Colon (tissue), 2 donors: Measurements from ENCODE around the gene GAK.

Experiments used
- FAIRE-seq: peaks from 2 replicates; lab custom pipeline; 2012; peaks lifted over from hg19 to GRCh38; lab: Jason Lieb, UNC
- donor health status: control.
- donor health status: control.

The GAK gene

DNA sequence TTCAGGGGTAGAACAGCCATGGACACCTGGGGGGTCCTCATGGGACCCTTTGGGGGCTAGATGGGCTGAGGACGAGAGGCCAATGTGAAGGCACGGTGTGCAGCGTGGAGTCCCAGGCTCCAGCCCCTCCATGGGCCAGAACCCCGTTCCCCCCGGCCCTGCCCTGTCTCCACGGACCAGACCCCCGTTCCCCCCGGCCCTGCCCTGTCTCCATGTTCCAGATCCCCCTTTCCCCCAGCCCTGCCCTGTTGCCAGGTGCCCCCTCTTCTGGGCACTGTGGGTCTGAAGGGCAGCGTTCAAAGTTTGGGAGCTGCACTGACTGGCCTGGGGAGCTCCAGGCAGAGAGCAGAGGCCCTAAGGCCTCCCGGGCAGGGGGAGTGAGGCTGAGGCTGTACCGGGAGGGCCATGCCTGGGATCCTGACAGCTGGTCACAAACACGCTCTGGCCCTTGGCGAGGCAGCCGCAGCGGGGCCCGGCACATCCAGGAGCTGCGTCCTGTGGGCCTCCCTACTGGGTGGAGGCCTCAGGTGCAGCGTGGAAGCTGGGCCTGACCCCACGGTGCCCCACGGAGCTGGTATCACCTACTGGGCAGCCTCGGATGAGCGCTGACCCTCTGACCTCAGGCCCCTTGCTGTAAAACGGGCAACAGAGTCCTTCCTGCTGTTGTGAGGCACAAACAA lies 32.4 kb upstream of the GAK start:
- FAIRE-seq = no peak

DNA sequence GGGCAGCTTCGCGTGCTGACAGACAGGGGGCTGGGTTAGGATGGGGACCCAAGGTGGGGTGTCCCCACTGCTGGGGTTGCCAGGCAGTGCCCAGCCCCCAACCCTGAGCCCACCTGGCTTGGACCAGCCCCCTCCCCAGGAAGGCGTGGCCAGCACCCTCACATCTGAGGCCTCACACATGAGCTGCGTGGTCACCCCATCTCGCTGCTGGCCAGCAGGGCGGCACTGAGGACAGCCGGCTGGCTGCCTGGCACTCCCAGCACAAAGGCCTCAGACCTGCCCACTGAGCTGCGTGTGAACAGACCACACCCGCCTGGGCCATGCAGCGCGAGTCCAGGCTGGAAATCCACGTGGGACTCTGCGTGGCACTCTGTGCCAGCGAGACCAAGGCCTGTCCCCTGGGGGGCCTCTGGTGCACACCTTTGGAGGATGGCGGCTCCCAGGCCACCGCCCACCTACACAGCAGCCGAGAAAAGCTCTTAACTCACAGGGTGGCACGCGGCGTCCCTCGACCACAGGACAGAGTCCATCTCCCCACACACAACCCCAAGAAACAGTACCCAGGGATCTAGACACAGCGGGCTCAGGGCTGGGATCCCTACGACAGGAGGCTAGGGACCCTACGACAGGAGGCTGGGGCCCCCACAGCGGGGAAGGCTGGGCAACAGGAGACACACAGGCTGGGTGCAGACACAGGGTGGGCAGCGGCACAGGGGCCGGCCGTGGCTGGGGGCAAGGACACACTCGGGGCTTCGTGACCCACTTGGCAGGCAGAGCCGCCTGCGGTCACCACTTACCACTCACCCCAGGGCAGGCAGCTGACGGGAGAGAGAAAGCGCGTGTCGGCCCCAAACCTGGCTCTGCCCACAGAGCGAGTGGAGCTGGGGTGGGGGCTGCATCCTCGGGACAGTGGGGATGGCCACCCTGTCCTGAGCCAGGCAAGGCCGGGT lies 31.4 kb upstream of the GAK start:
- FAIRE-seq = no peak

DNA sequence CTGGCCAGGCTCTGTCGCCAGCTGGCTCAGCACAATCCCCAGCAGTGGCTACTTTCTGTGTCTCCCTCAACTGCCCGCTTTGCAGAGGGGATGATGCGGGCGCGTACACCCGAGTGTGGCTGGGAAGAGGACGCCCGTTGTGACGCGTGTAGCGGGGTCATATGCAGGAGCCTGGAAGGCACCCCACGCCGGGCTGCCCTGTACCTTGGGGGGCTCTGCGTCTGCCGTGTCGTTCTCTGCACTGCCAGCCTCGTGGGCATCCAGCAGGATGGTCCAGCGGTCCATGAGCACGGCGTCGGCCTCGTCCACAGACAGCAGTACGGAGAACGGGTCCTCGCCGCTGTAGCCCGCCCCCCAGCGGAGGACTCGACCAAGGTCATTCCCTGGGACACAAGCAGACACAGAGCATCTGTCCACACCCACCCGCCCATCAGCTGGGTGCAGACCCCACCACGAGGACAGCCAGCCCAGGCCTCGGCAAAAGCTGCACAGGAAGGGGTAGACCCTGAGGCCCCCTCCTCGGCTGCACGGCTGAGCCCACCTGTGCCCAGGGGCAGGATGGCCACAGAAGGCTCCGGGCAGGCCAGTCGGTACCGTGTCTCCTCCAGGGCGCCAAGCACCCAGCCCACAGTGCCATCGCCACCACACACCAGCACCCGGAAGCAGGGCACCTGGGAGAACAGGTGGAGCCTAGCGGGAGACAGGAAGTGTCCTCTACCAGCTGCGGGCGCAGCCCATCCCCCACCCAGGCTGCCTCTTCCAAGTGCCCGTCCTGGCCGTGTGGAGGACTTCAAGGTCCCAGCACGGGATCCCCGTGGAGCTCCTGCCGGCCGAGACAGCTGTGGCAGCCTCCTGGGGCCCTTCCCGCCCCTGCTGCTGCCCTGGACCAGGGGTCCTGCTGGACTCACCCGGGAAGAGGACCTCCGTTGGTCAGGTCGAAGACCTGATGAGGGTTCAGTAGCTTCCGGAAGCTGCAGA lies 30.4 kb upstream of the GAK start:
- FAIRE-seq = no peak

DNA sequence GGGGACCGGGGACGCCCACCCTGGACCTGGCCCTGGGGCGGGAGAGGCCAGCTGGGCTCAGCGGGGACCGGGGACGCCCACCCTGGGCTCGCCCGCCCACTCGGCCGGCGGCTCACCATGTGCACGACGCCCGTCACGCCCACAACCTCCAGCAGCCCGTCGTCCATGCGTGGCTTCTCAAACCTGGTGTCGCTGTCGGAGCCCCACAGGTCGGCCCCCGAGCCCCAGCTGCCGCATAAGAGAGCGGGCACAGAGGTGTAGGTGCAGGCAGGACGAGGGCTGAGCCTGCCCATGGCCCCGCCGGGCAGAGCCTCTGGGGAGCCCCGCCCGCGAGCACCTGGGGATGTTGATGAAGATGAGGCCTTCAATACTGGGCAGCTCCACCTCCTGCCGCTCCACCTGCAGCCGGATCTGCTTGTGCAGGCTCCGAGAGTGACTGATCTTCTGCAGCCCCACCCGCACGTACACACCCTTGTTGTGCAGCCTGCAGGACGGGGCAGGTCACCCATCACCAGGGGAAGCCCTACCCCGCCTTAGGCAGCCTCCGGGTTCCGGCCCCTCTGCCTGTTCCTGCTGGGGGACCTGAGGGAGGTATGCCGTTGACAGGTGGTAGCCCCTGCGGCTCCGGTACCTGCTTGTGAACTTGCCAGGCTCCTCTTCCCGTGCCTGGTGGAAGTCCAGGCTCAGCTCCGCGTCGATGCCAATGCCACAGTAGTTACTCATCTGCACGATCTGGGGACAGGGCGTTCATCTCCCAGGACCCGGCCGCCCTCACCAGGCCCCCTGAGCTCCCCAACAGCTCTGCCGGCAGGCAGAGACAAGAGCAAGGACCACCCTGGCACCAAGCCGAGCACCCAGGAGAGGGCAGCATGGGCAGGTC lies 29.5 kb upstream of the GAK start:
- FAIRE-seq = no peak

DNA sequence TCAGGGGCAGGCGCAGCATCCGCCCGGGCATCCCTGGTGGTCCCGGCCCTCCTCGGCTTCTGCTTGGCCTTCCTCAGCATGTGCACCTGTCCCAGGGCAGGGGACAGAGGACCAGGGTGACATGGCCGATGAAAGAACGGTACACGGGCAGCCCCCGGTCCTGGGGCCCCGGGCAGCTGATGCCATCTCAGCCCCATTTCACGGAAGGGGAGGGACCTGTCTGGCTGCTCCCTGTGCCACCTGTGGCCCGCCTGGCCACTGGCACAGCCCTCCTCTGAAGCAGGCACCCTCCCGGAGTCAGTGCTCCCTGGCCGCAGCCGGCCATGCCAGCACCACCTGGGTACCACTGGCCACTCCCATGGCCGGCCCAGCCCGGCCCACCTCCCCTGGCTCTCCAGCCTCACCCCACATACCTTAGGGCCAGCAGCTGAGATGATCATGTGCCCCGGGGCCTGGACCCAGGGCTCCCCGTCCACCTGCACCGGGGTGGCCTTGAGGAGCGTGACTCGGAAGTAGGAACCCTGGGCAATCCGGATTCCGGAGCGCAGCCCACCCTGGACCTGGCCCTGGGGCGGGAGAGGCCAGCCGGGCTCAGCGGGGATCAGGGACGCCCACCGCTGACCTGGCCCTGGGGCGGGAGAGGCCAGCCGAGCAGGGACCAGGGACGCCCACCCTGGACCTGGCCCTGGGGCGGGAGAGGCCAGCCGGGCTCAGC lies 28.7 kb upstream of the GAK start:
- FAIRE-seq = no peak

DNA sequence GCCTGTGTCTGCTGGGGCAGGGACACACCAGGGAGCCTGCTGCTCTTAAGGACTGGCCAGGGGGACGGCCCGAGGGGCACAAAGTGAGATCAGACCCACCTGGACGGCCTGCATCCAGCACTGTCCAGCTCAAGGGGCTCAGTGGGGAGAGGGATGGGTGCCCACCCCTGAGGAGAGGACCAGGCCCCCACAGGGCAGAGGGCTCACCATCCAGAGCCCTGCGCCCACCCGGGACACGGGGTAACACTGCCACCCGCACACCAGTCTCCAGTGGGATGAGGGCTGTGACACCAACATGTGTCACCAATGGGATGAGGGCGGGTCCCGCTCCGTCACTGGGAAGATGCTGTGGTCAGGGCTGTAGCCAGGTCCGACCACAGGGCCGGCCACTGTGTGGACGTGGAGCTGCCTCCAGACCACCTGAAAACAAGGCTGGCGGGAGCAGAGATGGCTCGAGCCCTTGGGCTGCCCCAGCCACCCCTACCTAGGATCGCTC lies 28.1 kb upstream of the GAK start:
- FAIRE-seq = no peak

DNA sequence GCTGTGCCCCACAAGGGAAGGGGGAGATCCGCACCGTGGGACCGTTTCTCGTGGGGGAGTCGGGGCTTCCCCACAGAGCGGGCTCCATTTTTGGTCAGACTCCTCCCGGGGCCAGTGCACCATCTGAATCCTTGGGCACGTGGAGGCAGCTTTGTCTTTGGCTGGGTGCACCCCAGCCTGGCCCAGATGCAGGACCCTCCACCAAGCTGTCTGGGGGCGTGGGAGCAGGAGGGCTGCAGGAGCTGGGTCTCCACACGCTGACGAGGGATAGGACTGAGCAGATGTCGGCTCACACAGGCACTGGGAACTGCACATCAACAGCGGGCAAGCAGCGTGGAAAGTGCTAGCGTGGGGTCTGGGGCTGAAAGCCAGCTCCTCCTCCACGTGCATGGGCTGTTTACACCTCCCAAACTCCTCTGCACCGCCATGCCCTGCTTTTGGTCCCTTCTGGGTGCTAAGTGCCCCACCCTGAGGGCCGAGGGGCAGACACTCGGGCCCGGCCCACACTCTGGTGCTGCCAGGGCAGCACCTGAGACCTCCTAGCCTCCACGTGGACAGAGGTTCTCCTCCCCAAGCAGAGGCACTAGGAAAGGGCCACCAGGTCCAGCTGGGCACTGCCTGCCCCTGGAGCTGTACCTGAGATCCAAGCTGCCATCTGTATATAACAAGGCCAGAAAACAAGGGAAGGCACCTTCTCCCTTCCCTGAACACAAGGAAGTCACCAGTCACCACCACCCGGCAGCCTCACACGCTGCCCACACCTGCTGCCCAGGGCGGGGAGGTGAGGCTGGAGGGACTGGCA lies 27.4 kb upstream of the GAK start:
- no peak for FAIRE-seq

DNA sequence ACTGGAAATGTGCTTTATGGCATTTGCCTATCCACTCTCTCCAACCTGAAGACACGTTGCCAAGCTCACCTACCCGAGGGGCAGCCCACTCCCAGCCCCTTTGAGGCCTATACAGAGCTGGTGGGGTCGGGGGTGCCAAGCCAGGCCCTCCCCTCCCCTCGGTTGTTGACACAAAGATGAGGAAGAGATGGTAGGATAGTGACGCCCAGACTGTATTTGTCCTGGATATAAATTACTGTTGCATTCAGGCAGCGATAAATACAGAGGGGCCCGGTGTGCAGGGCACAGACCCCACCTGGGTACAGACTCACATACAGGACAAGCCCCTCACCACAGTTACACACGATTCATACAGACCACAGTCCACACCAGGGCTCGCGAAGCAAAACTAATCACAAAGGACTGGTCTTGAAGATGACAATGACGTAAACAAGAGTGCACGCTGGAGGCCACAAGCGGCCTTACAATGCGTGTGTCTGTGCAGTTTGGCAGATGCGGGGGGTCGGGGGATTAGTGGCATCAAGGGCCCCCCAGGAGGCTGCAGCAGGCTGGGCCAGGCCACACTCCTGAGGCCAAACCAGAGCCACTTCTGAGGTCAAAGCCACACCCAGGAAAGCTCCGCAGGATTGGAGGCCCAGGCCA lies 26.7 kb upstream of the GAK start:
- FAIRE-seq = no peak

DNA sequence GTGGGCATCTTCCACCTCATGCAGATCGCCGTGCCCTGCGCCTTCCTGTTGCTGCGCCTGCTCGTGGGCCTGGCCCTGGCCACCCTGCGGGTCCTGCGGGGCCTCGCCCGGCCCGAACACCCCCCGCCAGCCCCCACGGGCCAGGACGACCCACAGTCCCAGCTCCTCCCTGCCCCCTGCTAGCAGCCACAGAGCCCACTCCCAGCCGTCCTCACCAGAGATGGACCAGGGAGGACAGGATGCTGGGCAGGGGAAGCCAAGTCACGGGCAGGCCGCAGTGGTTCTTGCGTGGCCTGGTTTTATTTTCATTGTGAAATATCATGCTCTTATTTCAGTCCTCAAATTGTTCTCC lies 26.2 kb upstream of the GAK start:
- FAIRE-seq = no peak

DNA sequence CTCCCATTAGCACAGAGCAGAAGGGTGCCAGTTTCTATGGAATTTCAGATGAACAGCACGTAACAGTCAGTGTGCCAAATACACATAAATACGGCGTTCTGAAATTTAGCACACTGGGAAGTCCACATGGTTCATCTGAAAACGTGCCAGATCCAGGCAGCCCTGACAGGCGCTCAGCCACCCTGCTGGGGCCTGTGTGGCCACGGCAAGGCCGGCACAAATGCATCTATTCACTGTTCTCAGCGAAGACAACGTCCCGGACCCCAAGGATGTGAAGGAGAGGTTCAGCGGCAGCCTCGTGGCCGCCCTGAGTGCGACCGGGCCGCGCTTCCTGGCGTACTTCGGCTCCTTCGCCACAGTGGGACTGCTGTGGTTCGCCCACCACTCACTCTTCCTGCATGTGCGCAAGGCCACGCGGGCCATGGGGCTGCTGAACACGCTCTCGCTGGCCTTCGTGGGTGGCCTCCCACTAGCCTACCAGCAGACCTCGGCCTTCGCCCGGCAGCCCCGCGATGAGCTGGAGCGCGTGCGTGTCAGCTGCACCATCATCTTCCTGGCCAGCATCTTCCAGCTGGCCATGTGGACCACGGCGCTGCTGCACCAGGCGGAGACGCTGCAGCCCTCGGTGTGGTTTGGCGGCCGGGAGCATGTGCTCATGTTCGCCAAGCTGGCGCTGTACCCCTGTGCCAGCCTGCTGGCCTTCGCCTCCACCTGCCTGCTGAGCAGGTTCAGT lies 25.6 kb upstream of the GAK start:
- no peak for FAIRE-seq

DNA sequence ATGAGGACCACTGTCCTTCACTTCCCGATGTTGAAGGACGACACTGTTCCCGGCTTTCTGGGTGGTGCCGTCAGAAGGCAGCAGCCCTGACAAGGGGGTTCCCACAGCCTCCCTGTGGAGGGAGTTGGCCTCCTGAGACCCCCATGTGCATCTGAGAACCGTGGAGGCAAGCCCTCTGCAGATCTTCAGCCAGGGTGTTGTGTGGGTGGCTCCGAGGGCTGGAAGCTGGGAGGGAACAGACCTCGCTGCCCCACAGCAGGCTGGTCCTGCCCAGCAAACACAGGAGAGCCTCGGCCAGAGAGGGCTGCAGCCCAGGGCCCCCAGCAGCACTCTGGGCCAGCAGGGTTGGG lies 25.1 kb upstream of the GAK start:
- no peak for FAIRE-seq

DNA sequence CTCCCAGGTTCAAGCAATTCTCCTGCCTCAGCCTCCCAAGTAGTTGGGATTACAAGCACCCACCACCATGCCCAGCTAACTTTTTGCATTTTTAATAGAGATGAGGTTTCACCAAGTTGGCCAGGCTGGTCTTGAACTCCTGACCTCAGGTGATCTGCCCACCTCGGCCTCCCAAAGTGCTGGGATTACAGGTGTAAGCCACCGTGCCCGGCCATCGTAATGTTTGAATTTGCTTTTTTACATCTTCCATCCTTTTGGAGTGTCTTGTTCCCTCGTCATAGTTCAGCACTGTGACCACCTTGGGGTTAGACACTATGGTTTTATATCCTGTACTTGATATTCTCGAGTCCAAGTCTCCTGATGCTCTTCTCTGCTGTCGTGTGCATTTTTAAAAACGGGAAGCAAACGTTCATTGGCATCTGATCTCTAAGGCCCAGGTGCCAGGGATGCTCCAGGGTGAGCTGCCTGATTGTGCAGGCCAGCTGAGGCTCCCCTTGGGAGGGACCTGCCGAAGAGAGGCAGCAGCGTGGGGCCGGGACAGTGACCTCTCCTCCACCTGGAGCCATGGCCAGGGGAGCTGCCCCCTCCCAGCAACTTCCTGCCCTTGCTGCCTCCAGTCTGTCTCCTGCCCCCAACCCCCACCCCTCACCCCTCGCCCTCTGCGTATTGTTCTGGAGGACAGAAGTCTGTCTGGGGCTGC lies 24.6 kb upstream of the GAK start:
- FAIRE-seq = no peak

DNA sequence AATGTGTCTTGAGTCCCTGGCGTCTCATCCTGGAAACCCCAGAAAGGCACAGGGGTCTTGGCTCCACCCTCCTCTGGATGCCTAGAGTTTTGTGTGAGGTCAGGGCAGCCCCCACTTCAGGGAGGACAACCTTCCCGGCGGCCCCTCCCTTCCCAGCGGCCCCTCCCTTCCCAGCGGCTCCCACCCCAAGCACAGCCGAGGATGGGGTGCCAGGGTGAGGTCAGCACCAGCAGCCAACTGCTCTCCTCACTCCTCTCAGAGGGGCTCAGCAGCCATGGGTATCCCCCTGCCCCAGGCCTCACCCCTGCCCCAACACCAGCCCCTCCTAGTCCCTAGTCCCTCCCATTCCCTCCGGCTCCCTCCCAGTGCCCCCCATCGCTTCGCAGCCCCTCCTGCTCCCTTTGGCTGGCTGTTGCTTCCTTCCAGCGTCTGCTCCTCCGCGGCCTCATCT lies 23.8 kb upstream of the GAK start:
- no peak for FAIRE-seq

DNA sequence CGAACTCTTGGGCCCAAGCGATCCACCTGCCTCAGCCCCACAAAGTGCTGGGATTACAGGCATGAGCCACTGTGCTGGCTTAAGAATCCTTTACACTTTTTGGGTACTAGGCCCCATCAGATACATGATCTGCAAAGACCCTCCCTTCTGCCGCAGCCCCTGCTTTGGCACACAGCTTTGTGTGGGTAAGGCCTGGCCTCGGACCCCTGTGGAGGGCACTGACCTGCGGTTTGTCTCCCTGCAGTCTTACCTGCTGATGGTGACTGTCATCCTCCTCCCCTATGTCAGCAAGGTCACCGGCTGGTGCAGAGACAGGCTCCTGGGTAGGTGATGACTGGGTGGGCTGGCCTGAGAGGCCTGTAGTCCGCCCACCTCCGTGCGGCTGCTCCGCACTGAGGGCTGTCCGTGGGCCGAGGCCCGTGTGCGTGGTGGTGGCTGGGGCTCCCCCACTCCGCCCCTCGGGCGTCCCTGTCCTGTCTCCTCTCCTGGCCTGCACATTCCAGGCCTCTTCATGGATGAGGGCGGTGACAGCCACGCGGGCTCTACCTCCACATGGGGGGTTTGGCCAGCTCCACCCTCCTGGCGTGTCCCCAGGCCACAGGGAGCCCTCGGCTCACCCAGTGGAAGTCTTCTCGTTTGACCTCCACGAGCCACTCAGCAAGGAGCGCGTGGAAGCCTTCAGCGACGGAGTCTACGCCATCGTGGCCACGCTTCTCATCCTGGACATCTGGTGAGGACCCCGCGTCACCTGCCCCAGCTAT lies 23.2 kb upstream of the GAK start:
- FAIRE-seq = no peak

DNA sequence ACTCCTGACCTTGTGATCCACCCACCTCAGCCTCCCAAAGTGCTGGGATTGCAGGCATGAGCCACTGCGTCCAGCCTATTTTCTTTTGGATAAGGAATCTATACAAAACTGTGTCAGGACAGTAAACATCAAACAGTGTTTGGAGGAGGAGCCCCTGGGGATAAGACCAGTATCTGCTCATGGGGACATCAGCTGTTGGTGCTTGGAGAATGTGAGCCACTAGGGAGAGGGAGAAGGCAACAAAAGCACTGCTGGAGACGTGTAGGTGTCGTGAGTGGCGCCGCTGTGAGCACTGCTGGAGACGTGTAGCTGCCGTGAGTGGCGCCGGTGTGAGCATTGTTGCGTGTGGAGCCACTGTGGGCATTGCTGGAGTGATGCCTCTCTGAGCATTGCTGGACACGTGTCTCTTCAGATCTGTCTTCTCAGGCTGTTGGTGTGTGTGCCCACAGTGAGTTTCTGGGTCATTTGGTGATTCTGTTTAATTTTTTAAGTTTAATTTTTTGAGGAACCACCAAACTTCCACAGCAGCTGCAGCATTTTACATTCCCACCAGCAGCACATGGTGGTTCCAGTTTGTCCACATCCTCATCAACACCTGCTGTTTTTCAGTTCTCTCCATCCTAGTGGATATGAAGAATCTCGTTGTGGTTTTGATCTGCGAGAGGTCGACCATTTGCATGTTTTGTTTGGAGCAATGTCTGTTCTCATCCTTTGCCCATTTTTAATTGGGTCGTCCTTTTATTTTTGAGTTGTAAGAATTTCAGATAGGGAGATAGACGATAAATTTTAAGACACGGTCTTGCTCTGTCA lies 22.3 kb upstream of the GAK start:
- no peak for FAIRE-seq

DNA sequence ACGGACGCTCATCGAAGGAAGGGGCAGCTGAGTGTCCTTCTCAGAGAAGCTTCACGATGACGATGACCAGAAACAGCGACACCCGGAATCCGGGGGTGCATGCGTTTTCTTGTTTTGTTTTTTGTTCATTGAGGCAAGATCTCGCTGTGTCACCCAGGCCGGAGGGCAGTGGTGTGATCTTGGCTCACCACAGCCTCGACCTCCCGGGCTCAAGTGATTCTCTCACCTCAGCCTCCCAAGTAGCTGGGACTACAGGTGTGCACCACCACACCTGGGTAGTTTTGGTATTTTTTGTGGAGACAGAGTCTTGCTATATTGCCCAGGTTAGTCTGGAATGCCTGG lies 21.4 kb upstream of the GAK start:
- FAIRE-seq = no peak
